Endothelial cell (in vitro differentiated cells): ENCODE results near the gene EIF4E3. TPM values are rescaled to one million over a fixed set of nuclear protein-coding genes. Genes with fewer than 3 reads are reported as not detected.

Experiments
- DNase-seq: peaks from one replicate; pipeline ENCODE4 v3.0.0; 2021; ENCODE audit warnings: low spot score
- H3K27ac Mint-ChIP-seq: one replicate; pipeline ENCODE4 v1.8.0; 2021; ENCODE audit warnings: mixed read lengths, inconsistent platforms; ENCODE audit not compliant: unreplicated experiment
- H3K27me3 Mint-ChIP-seq: one replicate; pipeline ENCODE4 v1.8.0; 2021; ENCODE audit warnings: mild to moderate bottlenecking, moderate library complexity, mixed read lengths, inconsistent platforms; ENCODE audit not compliant: unreplicated experiment
- H3K36me3 Mint-ChIP-seq: one replicate; pipeline ENCODE4 v1.8.0; 2021; ENCODE audit warnings: mild to moderate bottlenecking, low read depth, mixed read lengths, inconsistent platforms; ENCODE audit not compliant: unreplicated experiment
- H3K4me1 Mint-ChIP-seq: one replicate; pipeline ENCODE4 v1.8.0; 2021; ENCODE audit warnings: mild to moderate bottlenecking, mixed read lengths, inconsistent platforms; ENCODE audit not compliant: unreplicated experiment
- H3K4me3 Mint-ChIP-seq: one replicate; pipeline ENCODE4 v1.8.0; 2021; ENCODE audit warnings: mild to moderate bottlenecking, mixed read lengths, inconsistent platforms; ENCODE audit not compliant: unreplicated experiment
- H3K9me3 Mint-ChIP-seq: one replicate; pipeline ENCODE4 v1.8.0; 2021; ENCODE audit warnings: mixed read lengths, inconsistent platforms; ENCODE audit not compliant: unreplicated experiment
- total RNA-seq: library from RNA; stranded (reverse); fragmentation: NEBNext Ultra II Directional; extraction: Animal tissue kit (Norgen Biotek cat#: 25700); gene quantifications from one replicate; pipeline ENCODE4 v1.2.1, GENCODE V29; 2021; ENCODE audit not compliant: unreplicated experiment
- TF ChIP-seq, protein P1 (sequence below): fragments of 200-600 bp; sonication (generic); IDR thresholded peaks from one replicate; pipeline ENCODE4 v1.5.0; 2021; ENCODE audit warnings: antibody characterized with exemption; ENCODE audit not compliant: unreplicated experiment

The EIF4E3 gene
- total RNA-seq, 1 donor from 2014 or later, result 5.2 TPM

DNA sequence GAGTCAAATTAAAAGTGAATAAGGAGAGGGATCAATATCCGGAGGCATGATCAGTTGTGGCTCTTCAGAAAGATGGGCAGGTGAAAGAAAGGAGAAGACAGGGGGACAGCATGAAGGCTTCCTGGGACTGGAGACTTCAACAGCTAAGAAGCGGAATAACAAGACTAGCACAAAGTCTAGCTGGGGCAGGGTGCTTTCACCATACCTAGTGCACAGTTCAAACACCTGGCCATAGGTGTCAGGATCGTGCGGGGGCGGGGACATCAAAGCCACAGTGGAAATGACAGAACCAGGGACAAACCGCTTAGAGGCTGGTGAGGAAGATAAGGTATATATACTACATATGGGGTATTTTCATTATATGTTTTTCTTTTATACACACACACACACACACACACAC lies 75.4 kb downstream of the EIF4E3 start:
- TF ChIP-seq, protein P1, sequence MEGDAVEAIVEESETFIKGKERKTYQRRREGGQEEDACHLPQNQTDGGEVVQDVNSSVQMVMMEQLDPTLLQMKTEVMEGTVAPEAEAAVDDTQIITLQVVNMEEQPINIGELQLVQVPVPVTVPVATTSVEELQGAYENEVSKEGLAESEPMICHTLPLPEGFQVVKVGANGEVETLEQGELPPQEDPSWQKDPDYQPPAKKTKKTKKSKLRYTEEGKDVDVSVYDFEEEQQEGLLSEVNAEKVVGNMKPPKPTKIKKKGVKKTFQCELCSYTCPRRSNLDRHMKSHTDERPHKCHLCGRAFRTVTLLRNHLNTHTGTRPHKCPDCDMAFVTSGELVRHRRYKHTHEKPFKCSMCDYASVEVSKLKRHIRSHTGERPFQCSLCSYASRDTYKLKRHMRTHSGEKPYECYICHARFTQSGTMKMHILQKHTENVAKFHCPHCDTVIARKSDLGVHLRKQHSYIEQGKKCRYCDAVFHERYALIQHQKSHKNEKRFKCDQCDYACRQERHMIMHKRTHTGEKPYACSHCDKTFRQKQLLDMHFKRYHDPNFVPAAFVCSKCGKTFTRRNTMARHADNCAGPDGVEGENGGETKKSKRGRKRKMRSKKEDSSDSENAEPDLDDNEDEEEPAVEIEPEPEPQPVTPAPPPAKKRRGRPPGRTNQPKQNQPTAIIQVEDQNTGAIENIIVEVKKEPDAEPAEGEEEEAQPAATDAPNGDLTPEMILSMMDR, result no peak
- no peaks in the 10 kb centered on the region for H3K9me3 Mint-ChIP-seq

DNA sequence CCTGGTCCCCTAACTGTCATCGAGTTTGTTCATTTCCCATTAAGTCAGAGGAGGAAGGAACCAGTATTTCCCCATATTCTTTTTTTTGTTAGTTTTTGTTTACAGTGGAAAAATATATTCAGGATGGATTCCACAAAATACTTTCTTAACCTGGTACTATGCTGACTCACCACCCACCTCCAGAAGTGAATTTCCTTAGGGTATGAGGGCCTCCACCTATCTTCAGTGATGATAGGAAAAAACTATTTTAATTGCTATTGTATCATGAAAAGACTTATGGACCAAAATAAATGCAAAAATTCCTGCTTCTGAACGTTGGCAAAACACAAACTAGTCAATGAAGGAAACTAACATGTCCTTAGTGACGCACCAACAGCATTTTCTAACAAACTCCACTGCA lies 77.5 kb downstream of the EIF4E3 start:
- no peak overlapping the region for H3K27ac Mint-ChIP-seq
- H3K36me3 Mint-ChIP-seq, result no peaks in the 10 kb centered on the region
- TF ChIP-seq, protein P1, result no peak
- H3K9me3 Mint-ChIP-seq, result no peaks in the 10 kb centered on the region
- H3K27me3 Mint-ChIP-seq, result no peaks in the 10 kb centered on the region
- H3K4me1 Mint-ChIP-seq, result peaks cover 6% of the 10 kb centered on the region
- DNase-seq, result no peak
- no peak overlapping the region for H3K4me3 Mint-ChIP-seq

More for the DNA sequence above, 75.4 kb downstream of the EIF4E3 start:
- Mint-ChIP-seq H3K4me1 (peaks cover 18% of the 10 kb centered on the region), H3K36me3 (no peaks in the 10 kb centered on the region), H3K27me3 (no peaks in the 10 kb centered on the region), H3K27ac (no peak overlapping the region), H3K4me3 (no peak overlapping the region)
- DNase-seq, result no peak

DNA sequence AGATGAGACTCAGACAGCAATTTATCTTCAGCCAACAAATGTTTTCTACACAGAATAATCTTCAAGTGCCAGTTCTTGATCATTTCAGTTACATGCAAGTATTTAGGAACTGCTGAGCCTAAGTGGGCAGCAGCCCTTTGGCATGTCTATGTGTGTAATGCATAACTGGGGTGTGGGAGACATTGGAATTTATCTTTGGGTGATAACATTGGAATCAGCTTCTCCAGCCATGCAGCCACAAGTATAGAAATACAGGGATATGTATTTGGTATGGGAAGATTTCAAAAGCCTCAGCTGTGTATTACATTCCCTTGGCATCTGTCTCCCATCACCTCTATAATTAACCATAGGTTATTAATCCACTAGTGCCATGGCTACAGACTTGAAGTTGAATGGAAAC lies 78.2 kb downstream of the EIF4E3 start:
- DNase-seq, result no peak
- Mint-ChIP-seq H3K36me3 (no peaks in the 10 kb centered on the region), H3K27ac (no peak overlapping the region), H3K9me3 (no peaks in the 10 kb centered on the region), H3K4me3 (no peak overlapping the region), H3K27me3 (no peaks in the 10 kb centered on the region), H3K4me1 (peaks cover 6% of the 10 kb centered on the region)
- TF ChIP-seq, protein P1, result no peak

DNA sequence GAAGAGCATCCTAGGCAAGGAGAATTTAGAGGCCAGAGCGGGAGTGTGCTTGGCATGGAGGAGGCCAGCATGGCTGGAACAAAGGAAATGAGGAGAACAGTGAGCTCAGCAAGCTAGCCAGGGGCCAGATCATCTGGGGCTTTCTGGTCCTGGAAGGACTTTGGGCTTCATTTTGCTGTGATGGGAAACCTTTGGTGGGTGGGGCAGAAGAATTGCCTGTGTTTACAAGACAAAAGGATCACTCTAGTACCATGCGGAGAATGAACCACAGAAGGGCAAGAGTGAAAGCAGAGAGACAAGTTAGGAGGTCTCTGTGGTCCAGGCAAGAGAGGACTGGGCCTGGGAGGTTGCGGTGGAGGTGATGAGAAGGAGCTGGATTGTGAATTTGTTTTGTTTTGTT lies 80.1 kb downstream of the EIF4E3 start:
- TF ChIP-seq, protein P1, result no peak
- Mint-ChIP-seq H3K27me3 (no peaks in the 10 kb centered on the region), H3K9me3 (no peaks in the 10 kb centered on the region), H3K4me1 (peaks cover 10% of the 10 kb centered on the region), H3K4me3 (no peak overlapping the region), H3K27ac (no peak overlapping the region), H3K36me3 (no peaks in the 10 kb centered on the region)
- no peak for DNase-seq

DNA sequence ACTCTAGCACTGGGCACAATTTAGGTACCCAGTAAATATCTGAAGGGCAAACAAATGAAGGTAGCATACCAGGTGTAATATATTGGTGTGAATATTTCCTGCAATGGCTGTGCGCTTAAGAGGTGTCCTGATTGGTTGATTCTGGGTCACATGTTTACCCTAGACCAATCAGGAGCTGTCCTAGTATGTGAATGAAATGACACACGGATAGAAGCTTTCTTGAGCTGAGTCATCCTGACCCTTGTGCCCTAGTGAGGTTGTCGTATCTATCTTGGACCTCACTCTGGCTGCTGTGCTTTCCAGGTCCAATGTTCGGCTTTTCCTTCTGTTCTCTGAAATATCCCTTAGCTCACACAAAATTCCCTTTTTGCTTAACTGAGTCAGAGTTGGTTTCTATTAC lies 83.5 kb downstream of the EIF4E3 start:
- Mint-ChIP-seq H3K27ac (no peak overlapping the region), H3K27me3 (no peaks in the 10 kb centered on the region), H3K9me3 (no peaks in the 10 kb centered on the region), H3K4me3 (no peak overlapping the region), H3K4me1 (peaks cover 13% of the 10 kb centered on the region), H3K36me3 (no peaks in the 10 kb centered on the region)
- TF ChIP-seq, protein P1, result no peak
- no peak for DNase-seq
